K562 (cell line): ENCODE data around the gene RNASE4. TPM values are rescaled to one million over a fixed set of nuclear protein-coding genes. Genes with fewer than 3 reads are reported as not detected.

ENCODE experiments used
- ATAC-seq: fragments of 200-7000 bp; cut with Tn5 transposase; 3 replicates; pipeline ENCODE4 v1.9.1; 2020; ENCODE audit warnings: moderate library complexity
- BruUV-seq: library from RNA; stranded (reverse); fragments of 400-500 nt; replicated peaks from 2 replicates; lab custom pipeline; 2021; lab: Mats Ljungman, UMichigan
- CTCF ChIA-PET: fragments of 300-600 bp; formaldehyde crosslinking; extraction: SDS; loops from one replicate; lab custom pipeline; 2021; ENCODE audit warnings: low intra/inter-chr PET ratio; lab: Yijun Ruan, JAX
- POLR2A ChIA-PET: fragments of 300-600, 350-650 bp; sonication (Branson Sonifier 250); formaldehyde crosslinking; extraction: SDS; loops from one replicate; lab custom pipeline; 2021; ENCODE audit warnings: antibody characterized with exemption, inconsistent platforms; lab: Yijun Ruan, JAX
- DNase-seq, 4 experiments: peaks; one replicate each; pipeline versions ENCODE4 v3.0.0 to v3.0.0-alpha.2; 2011 to 2018; ENCODE audit warnings: low spot score in 3 of 4, mixed read lengths in 3 of 4; ENCODE audit errors: extremely low read depth in 1 of 4
- FAIRE-seq: peaks from 2 replicates; lab custom pipeline; 2011; peaks lifted over from hg19 to GRCh38; lab: Jason Lieb, UNC
- H2AFZ ChIP-seq: 2 replicates; pipeline ENCODE4 v1.6.0; 2011; ENCODE audit warnings: low read depth, low read length, control low read depth, inconsistent platforms
- H3K27ac ChIP-seq: fragments of 200-600 bp; 3 replicates; pipeline ENCODE4 v1.8.0; 2011; ENCODE audit warnings: low read depth, mild to moderate bottlenecking, control low read depth, inconsistent platforms, low read length, moderate library complexity, mixed read lengths; ENCODE audit errors: extremely low read depth
- H3K27me3 ChIP-seq, 2 experiments: fragments of 300-600 bp in 1 of 2; 2 replicates in 1 of 2; 3 replicates in 1 of 2; pipeline versions ENCODE4 v1.6.0 to v1.8.0; 2011; ENCODE audit warnings: inconsistent platforms in 2 of 2, low read length in 2 of 2, mild to moderate bottlenecking in 1 of 2, mixed read lengths in 1 of 2, moderate library complexity in 1 of 2; ENCODE audit not compliant: control insufficient read depth in 2 of 2, insufficient read depth in 2 of 2
- H3K36me3 ChIP-seq: fragments of 300-600 bp; 3 replicates; pipeline ENCODE4 v1.8.0; 2011; ENCODE audit warnings: mild to moderate bottlenecking, low read length, inconsistent platforms; ENCODE audit not compliant: control insufficient read depth, insufficient read depth
- H3K4me1 ChIP-seq, 2 experiments: fragments of 200-600 bp in 1 of 2; replicated peaks in 1 of 2; 2 replicates in 1 of 2; 3 replicates in 1 of 2; pipeline versions ENCODE4 v1.5.1 to v1.8.0; 2011; ENCODE audit warnings: inconsistent platforms in 2 of 2, low read length in 2 of 2, mild to moderate bottlenecking in 1 of 2, mixed read lengths in 1 of 2, moderate library complexity in 1 of 2; ENCODE audit not compliant: control insufficient read depth in 2 of 2, insufficient read depth in 2 of 2
- H3K4me2 ChIP-seq: 2 replicates; pipeline ENCODE4 v1.6.1; 2011; ENCODE audit warnings: low read length, control low read depth, inconsistent platforms, mixed read lengths; ENCODE audit not compliant: insufficient read depth
- H3K4me3 ChIP-seq: fragments of 200-600 bp; sonication (generic), shearing (Covaris generic); 2 replicates; pipeline ENCODE4 v1.5.1; 2016; ENCODE audit warnings: control low read depth, inconsistent platforms
- H3K79me2 ChIP-seq: fragments of 200-600 bp; 3 replicates; pipeline ENCODE4 v1.8.0; 2011; ENCODE audit warnings: low read length, inconsistent platforms; ENCODE audit not compliant: control insufficient read depth, insufficient read depth
- H3K9ac ChIP-seq, 2 experiments: 2 replicates each; pipeline versions ENCODE4 v1.6.0 to v1.6.1; 2011; ENCODE audit warnings: low read depth in 2 of 2, low read length in 2 of 2, control low read depth in 1 of 2, inconsistent platforms in 1 of 2, mild to moderate bottlenecking in 1 of 2, mixed read lengths in 1 of 2; ENCODE audit not compliant: insufficient read depth in 1 of 2
- H3K9me1 ChIP-seq: one replicate; pipeline ENCODE4 v1.6.0; 2011; ENCODE audit warnings: inconsistent platforms, mild to moderate bottlenecking, low read length, moderate library complexity; ENCODE audit not compliant: control insufficient read depth, insufficient read depth
- H3K9me3 ChIP-seq: replicated peaks from 2 replicates; pipeline ENCODE4 v1.5.1; 2011; ENCODE audit warnings: low read depth, low read length, inconsistent platforms; ENCODE audit not compliant: control insufficient read depth, insufficient read depth
- H4K20me1 ChIP-seq: replicated peaks from 2 replicates; pipeline ENCODE4 v1.6.1; 2011; ENCODE audit warnings: low read length, inconsistent platforms, mixed read lengths; ENCODE audit not compliant: control insufficient read depth, insufficient read depth
- HMG20B ChIP-seq: fragments of 250-450 bp; sonication (Bioruptor Pico); IDR thresholded peaks from 2 replicates; pipeline ENCODE4 v1.5.0; 2021; ENCODE audit warnings: mild to moderate bottlenecking
- MAFG ChIP-seq: fragments of 450-650 bp; conservative IDR thresholded peaks from 2 replicates; pipeline ENCODE4 v1.6.1; 2016; ENCODE audit warnings: missing genetic modification characterization, missing compliant biosample characterization
- MEIS2 ChIP-seq: fragments of 450-650 bp; IDR thresholded peaks from 2 replicates; pipeline ENCODE4 v1.6.1; 2014; ENCODE audit warnings: mild to moderate bottlenecking; ENCODE audit not compliant: partially characterized antibody
- OTX1 ChIP-seq: fragments of 450-650 bp; formaldehyde crosslinking; IDR thresholded peaks from 2 replicates; pipeline ENCODE4 v1.4.0; 2022; ENCODE audit warnings: mild to moderate bottlenecking
- RBM34 ChIP-seq: fragments of 200-400 bp; formaldehyde crosslinking; IDR thresholded peaks from 2 replicates; pipeline ENCODE4 v1.6.1; 2018; ENCODE audit warnings: low read length, borderline replicate concordance; ENCODE audit not compliant: insufficient read depth
- SIN3B ChIP-seq: fragments of 450-650 bp; IDR thresholded peaks from 2 replicates; pipeline ENCODE4 v1.6.1; 2017; ENCODE audit warnings: low read depth, mild to moderate bottlenecking, moderate library complexity
- SIX5 ChIP-seq, 2 experiments: IDR thresholded peaks; 2 replicates each; pipeline ENCODE4 v1.6.1; 2011; ENCODE audit warnings: low read length in 2 of 2, borderline replicate concordance in 1 of 2, low read depth in 1 of 2, mild to moderate bottlenecking in 1 of 2, moderate library complexity in 1 of 2; ENCODE audit not compliant: insufficient read depth in 1 of 2
- SRSF1 ChIP-seq: fragments of 200-400 bp; formaldehyde crosslinking; IDR thresholded peaks from 2 replicates; pipeline ENCODE4 v1.6.1; 2017; ENCODE audit warnings: mild to moderate bottlenecking, low read depth, low read length, moderate library complexity
- ZKSCAN8 ChIP-seq: fragments of 200-800 bp; sonication (Bioruptor generic); IDR thresholded peaks from 2 replicates; pipeline ENCODE4 v1.6.1; 2016; ENCODE audit warnings: missing genetic modification characterization, missing compliant biosample characterization
- ZNF324 ChIP-seq: fragments of 250-450 bp; sonication (Bioruptor Pico); IDR thresholded peaks from 2 replicates; pipeline ENCODE4 v1.4.0; 2020; ENCODE audit warnings: mild to moderate bottlenecking
- ZNF586 ChIP-seq: fragments of 450-650 bp; formaldehyde crosslinking; conservative IDR thresholded peaks from 2 replicates; pipeline ENCODE4 v1.4.0; 2020; ENCODE audit warnings: mild to moderate bottlenecking, moderate library complexity
- WGBS: fragments of 100-300 bp; shearing (Covaris generic); methylation state at CpG from one replicate; pipeline ENCODE4 v1.1.6; 2016; ENCODE audit warnings: low coverage, mixed read lengths; ENCODE audit not compliant: insufficient coverage; ENCODE audit errors: missing lambda C conversion rate; 5-methylcytosine and 5-hydroxymethylcytosine counted together
- in situ Hi-C: fragments of 300-500 bp; cut with MboI; formaldehyde crosslinking; loops from 4 replicates; pipeline ENCODE4 v1.15.0; 2018; ENCODE audit warnings: inconsistent platforms, mixed read lengths
- intact Hi-C: fragments of 100-400 bp; cut with micrococcal nuclease; formaldehyde crosslinking; loops from 2 replicates; pipeline ENCODE4 v1.14.2; 2022
- polyA plus RNA-seq, 8 experiments: library from polyadenylated mRNA; depleted of rRNA in 4 of 8; stranded (reverse) in 5 of 8; unstranded in 3 of 8; fragments of >200 nt; fragmentation: Nextera tagmentation in 2 of 8; fragmentation: Illumina TruSeq in 1 of 8; extraction: Ambion mirVana in 2 of 8; extraction: Trizol in 1 of 8; gene quantifications; 2 replicates each; pipeline versions ENCODE4 v1.2.1 to v1.2.3, GENCODE V29; 2011 to 2014; ENCODE audit warnings: inconsistent platforms in 1 of 8, missing spikeins in 1 of 8
- total RNA-seq, 7 experiments: library from RNA; depleted of rRNA in 6 of 7; stranded (reverse); fragments of >200 nt in 6 of 7; fragmentation: Illumina TruSeq in 2 of 7; extraction: Trizol in 2 of 7; gene quantifications; 2 replicates each; pipeline versions ENCODE4 v1.2.1 to v1.2.3, GENCODE V29; 2011 to 2021; ENCODE audit warnings: low replicate concordance in 1 of 7
- TF ChIP-seq, protein P1 (sequence below): fragments of 200-800 bp; sonication (Bioruptor generic); IDR thresholded peaks from 2 replicates; pipeline ENCODE4 v1.6.1; 2017; ENCODE audit warnings: missing genetic modification characterization, missing compliant biosample characterization

RNASE4 gene
- total and polyA plus RNA-seq, 9 of the 15 experiments (the other 6 are each of a cell fraction or from before 2014, with no cell fraction given): 0.09 to 0.22 (median 0.13) TPM; not detected in 2

DNA sequence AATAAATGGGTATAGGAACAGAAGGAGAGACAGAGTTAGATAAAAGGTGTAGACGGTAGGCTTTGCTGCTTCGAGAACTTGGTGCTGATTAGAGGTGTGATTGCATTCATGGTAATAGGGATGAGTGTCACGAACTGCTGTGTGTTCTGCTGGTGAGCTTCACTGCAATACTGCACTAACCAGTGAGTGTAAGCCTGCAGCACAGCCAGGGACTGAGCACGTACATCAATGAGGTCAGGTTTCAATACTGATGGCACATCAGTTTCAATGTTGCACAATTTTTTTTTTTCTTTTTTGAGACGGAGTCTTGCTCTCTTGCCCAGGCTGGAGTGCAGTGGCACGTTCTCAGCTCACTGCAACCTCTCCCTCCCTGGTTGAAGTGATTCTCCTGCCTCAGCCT, 36.4 kb downstream of the RNASE4 start:
- no peak overlapping the region for H3K27ac ChIP-seq
- H3K9me3 ChIP-seq: no peaks in the 10 kb centered on the region
- ChIA-PET CTCF (no interaction called here), POLR2A (no interaction called here)
- in situ Hi-C loops (loop anchor here (25.0 kb wide), 1 partner anchor 242 kb away; the partner anchor contains the start of gene RNASE2), intact Hi-C loops (no loop called here)
- H3K4me2 ChIP-seq: no peak overlapping the region
- no peaks in the 10 kb centered on the region for H3K79me2 ChIP-seq
- WGBS: 0% methylated on average over 6 of the region's 6 CpGs
- FAIRE-seq (no peak), DNase-seq (no peak), ATAC-seq (no peak)
- no peak overlapping the region for H3K4me3 ChIP-seq
- no peaks in the 10 kb centered on the region for H3K36me3 ChIP-seq
- H2AFZ ChIP-seq: no peak overlapping the region
- peaks cover 0 to 6% of the 10 kb centered on the region in 2 experiments; a peak in 2 of 5 replicates for H3K4me1 ChIP-seq
- no TSS peak for BruUV-seq
- peaks cover 18 to 34% of the 10 kb centered on the region in 2 experiments; a peak in 4 of 5 replicates for H3K27me3 ChIP-seq
- no peak overlapping the region for H3K9ac ChIP-seq
- TF ChIP-seq HMG20B (CRISPR knock-in tag) (no peak), SIN3B (no peak), ZKSCAN8 (CRISPR knock-in tag) (no peak), MAFG (tag) (no peak), RBM34 (no peak), SRSF1 (no peak), ZNF324 (no peak), SIX5 (IDR thresholded peaks at IDR 0.05; ENCODE audit: borderline replicate concordance in 1 of 2, insufficient read depth in 1 of 2, low read depth in 1 of 2, low read length in 2 of 2) (no peak), MEIS2 (no peak), ZNF586 (CRISPR knock-in tag) (no peak), OTX1 (no peak)
- TF ChIP-seq, protein P1, sequence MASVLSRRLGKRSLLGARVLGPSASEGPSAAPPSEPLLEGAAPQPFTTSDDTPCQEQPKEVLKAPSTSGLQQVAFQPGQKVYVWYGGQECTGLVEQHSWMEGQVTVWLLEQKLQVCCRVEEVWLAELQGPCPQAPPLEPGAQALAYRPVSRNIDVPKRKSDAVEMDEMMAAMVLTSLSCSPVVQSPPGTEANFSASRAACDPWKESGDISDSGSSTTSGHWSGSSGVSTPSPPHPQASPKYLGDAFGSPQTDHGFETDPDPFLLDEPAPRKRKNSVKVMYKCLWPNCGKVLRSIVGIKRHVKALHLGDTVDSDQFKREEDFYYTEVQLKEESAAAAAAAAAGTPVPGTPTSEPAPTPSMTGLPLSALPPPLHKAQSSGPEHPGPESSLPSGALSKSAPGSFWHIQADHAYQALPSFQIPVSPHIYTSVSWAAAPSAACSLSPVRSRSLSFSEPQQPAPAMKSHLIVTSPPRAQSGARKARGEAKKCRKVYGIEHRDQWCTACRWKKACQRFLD (CRISPR knock-in tag): no peak
- H4K20me1 ChIP-seq: no peaks in the 10 kb centered on the region
- no peaks in the 10 kb centered on the region for H3K9me1 ChIP-seq
